NB4 (cell line): Measurements from ENCODE around the gene PRR19.

Experiments
- DNase-seq: peaks from one replicate; pipeline ENCODE4 v3.0.0; 2010; ENCODE audit warnings: low read depth
- H3K4me3 ChIP-seq: one replicate; pipeline ENCODE4 v1.5.1; 2011; ENCODE audit warnings: mild to moderate bottlenecking, low read depth, low read length, moderate library complexity
- CTCF ChIP-seq: IDR thresholded peaks from one replicate; pipeline ENCODE4 v1.5.1; 2012; ENCODE audit warnings: low read depth, low read length
- MYC ChIP-seq: IDR thresholded peaks from 2 replicates; pipeline ENCODE4 v1.6.1; 2011; ENCODE audit warnings: low read depth, low read length
- POLR2A ChIP-seq: IDR thresholded peaks from 2 replicates; pipeline ENCODE4 v1.6.1; 2011; ENCODE audit warnings: mild to moderate bottlenecking; ENCODE audit not compliant: insufficient read length; ENCODE audit errors: extremely low read depth
- TF ChIP-seq, protein P1 (sequence below): IDR thresholded peaks from 2 replicates; pipeline ENCODE4 v1.6.1; 2011; ENCODE audit warnings: low read depth, low read length

Gene PRR19

GRCh38 chr19:42276284-42276683 is 25.6 kb upstream of the PRR19 start:
- TF ChIP-seq, protein P1, sequence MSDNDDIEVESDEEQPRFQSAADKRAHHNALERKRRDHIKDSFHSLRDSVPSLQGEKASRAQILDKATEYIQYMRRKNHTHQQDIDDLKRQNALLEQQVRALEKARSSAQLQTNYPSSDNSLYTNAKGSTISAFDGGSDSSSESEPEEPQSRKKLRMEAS = no peak
- no peak for TF ChIP-seq MYC
- no peak for TF ChIP-seq CTCF
- TF ChIP-seq POLR2A = no peak
- DNase-seq = no peak
- no peak overlapping the region for H3K4me3 ChIP-seq

DNA sequence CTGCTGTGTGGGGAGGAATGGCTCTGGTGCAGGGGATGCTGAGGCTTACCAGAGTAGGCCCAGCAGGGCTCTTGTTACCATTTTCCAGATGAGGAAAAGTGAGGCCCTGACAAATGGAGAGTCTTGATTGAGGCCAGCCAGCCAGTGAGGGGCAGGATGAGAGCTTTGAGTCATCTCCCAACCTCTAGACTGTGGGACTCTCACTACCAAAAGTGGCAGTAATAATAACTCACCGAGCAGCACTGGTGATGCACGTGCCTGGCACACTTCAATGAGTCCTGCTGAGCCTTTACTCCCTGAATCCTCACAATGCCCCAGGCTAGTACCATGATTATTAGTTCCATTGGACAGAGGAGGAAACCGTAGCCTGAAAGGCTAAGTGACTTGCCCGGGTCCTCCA is 25.1 kb upstream of the PRR19 start:
- TF ChIP-seq POLR2A = no peak
- TF ChIP-seq MYC = no peak
- TF ChIP-seq, protein P1 = no peak
- no peak for TF ChIP-seq CTCF
- no peak overlapping the region for H3K4me3 ChIP-seq
- no peak for DNase-seq

DNA sequence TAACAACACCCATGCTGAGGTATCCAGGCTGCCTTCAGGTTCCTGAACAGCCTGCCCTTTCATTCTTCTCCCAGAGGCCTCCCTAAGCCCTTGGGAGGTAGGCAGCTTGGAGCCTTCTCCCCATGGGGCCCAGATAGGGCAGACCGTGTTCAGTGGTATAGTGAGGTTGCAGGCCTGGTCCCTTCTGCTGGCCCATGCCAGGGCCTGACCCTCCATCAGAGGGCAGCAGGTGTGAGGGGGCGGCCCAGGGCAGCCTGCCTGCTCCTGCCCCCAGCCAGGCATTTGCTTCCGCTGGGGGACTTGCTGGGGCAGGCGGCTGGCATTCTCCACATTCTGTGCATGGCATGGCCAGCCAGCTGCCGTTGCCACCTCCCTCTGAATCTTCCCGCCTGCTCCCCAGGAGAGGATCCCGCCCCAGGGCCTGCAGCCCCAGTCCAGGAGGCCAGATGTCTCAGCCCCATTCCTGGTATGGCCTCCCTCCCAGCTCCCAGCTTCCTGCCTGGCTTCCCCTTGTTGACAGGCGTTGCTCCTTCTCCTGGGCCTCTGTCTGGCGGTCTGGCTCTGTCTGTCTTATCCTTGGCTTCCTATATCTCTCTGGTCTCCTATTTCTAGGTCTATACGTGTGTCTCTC is 24.0 kb upstream of the PRR19 start:
- TF ChIP-seq CTCF = no peak
- TF ChIP-seq, protein P1 = no peak
- no peak for TF ChIP-seq MYC
- TF ChIP-seq POLR2A = no peak
- no peak overlapping the region for H3K4me3 ChIP-seq
- no peak for DNase-seq

DNA sequence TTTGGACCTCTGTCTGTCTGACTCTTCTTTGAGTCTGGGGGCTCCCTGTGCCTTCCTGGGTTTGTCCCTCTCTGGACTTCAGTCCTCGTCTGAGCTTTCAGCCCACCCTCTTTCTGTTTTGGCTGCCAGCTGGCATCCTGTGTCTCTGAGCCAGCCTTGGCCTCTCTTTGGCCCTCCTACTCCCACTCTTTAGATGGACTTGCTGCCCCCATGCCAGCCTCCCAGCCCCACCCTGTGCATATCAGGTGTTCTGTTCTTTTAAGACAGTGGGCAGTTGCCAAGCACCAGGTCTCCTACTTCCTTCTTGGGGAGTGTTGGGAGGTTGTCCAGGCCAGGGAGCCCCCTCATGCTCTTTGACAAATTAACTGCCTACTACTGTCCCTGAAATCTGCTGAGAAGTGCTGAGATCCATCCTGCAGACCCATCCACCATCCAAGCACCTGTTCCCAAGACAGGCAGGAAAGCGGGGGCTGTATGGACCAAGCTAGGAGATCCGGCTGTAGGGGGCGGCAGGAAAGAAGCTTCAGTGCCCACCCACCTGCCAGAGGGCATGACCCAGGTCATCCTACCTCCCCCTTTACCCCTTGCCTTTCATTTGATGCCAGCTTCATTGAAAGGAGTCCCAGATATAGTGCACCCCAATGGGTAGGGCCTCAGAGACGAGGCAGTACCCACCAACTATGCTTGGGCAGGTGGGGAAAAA is 23.3 kb upstream of the PRR19 start:
- TF ChIP-seq POLR2A (no peak), MYC (no peak), CTCF (no peak)
- TF ChIP-seq, protein P1 = no peak
- H3K4me3 ChIP-seq = no peak overlapping the region
- no peak for DNase-seq

- peak overlapping the region; percentile 62 for H3K4me3 ChIP-seq
- no peak for TF ChIP-seq CTCF
- TF ChIP-seq, protein P1 = no peak
- TF ChIP-seq POLR2A = no peak
- no peak for TF ChIP-seq MYC
- DNase-seq = no peak
Measured at GRCh38 chr19:42279155-42279901, 22.6 kb upstream of the PRR19 start.
